LNCAP (cell line): ENCODE results near the gene SKIL.

ENCODE experiments used
- TF ChIP-seq, protein P1 (sequence below): fragments of 450-650 bp; IDR thresholded peaks from 2 replicates; pipeline ENCODE4 v1.5.1; 2017; ENCODE audit warnings: mild to moderate bottlenecking

The SKIL gene

DNA sequence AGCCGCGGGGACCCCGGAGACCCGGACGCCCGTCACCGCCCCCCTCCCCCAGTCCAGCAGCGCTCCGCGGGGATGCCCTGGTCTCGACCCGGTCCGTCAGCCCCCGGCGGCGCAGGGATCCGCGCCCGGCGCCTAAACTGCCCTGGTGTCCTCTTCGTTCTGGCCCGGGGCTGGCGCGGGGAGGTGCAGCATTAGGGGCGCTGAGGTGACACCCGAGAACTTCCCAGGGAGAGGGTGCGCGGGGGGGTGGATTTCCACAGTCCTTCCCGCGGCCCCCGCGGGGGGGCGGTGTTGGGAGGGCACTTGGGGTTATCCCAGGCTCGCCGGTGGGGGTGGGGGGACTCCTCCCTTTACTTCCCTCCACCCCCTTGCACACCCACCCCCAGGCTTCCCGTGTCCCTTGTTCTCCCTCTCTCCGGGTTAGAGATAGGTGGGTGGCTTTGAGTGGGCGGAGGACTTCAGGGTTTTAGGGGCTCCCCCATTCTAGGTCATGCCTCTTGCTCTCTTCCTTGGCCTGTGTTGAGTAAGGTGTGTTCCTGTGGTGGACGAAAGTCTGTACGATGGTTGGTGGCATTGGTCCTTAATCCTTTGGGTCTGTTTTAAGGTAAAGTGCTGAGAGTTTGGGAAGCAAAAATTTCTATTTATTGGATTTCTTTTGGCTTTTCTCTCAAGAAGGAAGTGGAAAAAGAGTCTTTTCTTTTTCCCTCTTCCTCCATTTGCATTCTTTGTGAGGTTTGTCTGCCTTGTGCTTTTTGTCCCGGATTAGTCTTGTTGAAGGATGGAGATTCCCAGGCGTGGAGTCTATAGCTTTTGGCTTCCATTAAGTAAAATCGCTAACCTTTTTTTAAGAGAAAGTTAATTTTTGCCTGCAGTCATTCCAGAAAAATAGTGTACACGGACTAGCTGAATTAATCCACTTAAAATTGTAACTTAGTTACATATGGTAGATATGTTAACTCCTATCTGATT is 811 bp downstream of the SKIL start:
- TF ChIP-seq, protein P1, sequence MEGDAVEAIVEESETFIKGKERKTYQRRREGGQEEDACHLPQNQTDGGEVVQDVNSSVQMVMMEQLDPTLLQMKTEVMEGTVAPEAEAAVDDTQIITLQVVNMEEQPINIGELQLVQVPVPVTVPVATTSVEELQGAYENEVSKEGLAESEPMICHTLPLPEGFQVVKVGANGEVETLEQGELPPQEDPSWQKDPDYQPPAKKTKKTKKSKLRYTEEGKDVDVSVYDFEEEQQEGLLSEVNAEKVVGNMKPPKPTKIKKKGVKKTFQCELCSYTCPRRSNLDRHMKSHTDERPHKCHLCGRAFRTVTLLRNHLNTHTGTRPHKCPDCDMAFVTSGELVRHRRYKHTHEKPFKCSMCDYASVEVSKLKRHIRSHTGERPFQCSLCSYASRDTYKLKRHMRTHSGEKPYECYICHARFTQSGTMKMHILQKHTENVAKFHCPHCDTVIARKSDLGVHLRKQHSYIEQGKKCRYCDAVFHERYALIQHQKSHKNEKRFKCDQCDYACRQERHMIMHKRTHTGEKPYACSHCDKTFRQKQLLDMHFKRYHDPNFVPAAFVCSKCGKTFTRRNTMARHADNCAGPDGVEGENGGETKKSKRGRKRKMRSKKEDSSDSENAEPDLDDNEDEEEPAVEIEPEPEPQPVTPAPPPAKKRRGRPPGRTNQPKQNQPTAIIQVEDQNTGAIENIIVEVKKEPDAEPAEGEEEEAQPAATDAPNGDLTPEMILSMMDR: peak; percentile 43

DNA sequence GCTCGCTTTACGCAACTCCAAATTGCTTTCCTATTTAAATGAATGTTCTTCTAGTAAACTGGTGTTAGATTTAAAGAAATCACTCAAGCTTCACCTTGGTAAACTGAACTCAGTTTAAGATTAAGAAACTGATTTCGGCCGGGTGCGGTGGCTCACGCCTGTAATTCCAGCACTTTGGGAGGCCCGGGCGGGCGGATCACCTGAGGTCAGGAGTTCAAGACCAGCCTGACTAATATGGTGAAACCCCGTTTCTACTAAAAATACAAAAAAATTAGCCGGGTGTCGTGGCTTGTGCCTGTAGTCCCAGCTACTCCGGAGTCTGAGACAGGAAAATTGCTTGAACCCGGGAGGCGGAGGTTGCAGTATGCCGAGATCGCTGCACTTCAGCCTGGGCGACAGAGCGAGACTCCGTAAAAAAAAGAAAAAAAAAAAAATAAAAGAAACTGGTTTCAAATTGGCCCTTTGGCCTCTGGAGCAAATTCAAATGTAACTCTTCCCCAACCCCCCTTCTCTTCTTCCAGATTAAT is 1.7 kb downstream of the SKIL start:
- TF ChIP-seq, protein P1: no peak

DNA sequence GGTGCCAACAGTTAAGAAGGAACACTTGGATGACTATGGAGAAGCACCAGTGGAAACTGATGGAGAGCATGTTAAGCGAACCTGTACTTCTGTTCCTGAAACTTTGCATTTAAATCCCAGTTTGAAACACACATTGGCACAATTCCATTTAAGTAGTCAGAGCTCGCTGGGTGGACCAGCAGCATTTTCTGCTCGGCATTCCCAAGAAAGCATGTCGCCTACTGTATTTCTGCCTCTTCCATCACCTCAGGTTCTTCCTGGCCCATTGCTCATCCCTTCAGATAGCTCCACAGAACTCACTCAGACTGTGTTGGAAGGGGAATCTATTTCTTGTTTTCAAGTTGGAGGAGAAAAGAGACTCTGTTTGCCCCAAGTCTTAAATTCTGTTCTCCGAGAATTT is 3.0 kb downstream of the SKIL start:
- TF ChIP-seq, protein P1: no peak

DNA sequence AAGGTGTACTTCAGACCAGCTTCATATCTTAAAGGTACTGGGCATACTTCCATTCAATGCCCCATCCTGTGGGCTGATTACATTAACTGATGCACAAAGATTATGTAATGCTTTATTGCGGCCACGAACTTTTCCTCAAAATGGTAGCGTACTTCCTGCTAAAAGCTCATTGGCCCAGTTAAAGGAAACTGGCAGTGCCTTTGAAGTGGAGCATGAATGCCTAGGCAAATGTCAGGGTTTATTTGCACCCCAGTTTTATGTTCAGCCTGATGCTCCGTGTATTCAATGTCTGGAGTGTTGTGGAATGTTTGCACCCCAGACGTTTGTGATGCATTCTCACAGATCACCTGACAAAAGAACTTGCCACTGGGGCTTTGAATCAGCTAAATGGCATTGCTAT is 3.4 kb downstream of the SKIL start:
- TF ChIP-seq, protein P1: no peak

DNA sequence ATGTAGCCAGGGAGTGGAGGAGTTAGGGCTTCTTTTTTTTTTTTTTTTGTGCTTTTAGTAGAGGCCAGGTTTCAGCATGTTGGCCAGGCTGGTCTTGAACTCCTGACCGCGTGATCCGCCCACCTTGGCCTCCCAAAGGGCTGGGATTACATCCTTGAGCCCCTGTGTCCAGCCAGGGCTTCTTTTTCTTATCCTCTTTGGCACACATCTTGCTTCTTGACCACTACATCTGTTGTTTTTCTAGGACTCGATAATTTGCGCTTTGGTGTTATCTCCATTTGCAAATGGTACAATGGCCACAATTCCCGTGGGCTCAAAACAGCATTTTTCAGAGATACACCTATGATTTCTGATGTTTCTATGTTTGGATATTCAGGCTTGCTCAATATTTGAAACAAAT is 4.2 kb downstream of the SKIL start:
- TF ChIP-seq, protein P1: no peak

DNA sequence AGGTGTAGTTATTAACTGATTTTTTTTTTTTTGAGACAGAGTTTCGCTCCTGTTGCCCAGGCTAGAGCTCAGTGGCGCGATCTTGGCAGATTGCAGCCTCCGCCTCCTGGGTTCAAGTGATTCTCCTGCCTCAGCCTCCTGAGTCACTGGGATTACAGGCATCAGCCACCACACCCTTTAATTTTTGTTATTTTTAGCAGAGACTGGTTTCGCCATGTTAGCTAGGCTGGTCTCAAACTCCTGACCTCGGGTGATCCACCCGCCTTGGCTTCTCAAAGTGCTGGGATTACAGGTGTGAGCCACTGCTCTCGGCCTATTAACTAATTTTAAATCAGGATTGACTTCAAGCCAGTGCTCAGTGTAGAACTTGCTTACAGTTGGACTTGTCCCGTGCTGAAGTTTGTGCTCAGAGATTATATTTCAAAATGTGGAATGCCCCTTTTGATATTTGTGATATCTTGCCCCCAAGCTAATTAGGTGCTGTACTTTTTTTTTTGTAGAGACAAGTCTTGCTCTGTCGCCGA is 6.0 kb downstream of the SKIL start:
- TF ChIP-seq, protein P1: no peak

DNA sequence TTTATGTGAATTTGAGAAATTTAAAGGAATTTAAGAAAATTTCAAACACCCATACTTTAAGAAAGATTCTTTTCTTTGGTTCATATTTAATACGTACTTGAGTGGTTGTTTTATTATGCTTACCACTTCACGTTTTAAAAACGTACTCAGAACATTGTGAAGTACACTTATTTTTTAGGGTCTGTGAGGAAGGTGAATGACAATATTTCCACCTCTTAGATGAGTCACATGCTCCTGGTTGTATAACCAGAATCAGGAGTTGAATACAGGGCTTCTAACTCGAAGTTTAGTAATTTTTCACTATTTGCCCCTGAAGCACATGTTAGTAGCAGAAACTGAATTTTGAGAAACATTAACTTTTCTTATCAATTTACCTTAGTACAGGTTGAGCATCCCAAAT is 7.5 kb downstream of the SKIL start:
- TF ChIP-seq, protein P1: no peak
